Ovary (tissue), 3 donors: ENCODE results near the gene NLGN1.

Source experiments
- CTCF ChIP-seq, 3 donors: fragments of 450-650 bp in 2 of 3; fragments of 200-600 bp in 1 of 3; IDR thresholded peaks; one replicate each; pipeline versions ENCODE4 v1.5.1 to v1.8.0; 2016 to 2022; ENCODE audit warnings: antibody characterized with exemption in 3 of 3, mild to moderate bottlenecking in 1 of 3
- EP300 ChIP-seq: sonication (generic); formaldehyde crosslinking; IDR thresholded peaks from one replicate; pipeline ENCODE4 v1.6.1; 2017; ENCODE audit warnings: antibody characterized with exemption
- POLR2A ChIP-seq: fragments of 450-650 bp; IDR thresholded peaks from one replicate; pipeline ENCODE4 v1.6.1; 2017; ENCODE audit warnings: antibody characterized with exemption, mild to moderate bottlenecking, moderate library complexity
- donor health status: DM: no; HTN: no; CAD: no.

DNA sequence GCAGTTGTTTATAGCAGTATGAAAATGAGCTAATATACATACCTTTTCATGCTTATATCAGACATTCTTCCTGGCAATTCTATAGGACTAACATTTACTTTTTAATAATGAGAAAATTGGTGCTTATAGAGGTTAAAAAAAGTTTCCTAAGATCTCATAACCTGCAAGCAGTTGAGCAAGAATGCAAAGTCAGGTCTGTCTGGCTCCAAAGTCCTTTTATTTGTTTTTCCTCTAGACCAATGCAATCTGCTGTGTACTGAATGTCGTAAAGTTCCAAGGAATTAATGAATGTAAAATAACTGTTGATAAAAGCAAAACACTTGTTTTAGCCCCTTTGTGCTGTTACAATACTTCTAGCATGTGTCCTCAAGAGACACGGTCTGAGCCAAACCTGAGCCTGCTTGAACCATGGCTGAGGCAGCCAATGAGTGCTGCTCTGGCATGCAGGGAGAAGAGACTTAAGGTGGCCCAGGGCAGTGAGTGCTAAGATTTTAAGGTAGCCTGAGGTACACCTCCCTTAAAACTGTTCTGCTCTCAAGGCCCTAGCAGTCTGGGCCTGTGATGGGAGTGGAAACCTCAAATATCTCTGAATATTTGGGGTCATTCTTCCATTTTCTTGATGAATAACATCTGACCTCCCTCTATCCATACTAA lies 906.5 kb downstream of the NLGN1 start:
- TF ChIP-seq CTCF (IDR thresholded peaks at IDR 0.05): no peak
- no peak for TF ChIP-seq POLR2A
- TF ChIP-seq EP300: no peak
